Measurements from ENCODE around the gene RGP1.

RGP1 gene

DNA sequence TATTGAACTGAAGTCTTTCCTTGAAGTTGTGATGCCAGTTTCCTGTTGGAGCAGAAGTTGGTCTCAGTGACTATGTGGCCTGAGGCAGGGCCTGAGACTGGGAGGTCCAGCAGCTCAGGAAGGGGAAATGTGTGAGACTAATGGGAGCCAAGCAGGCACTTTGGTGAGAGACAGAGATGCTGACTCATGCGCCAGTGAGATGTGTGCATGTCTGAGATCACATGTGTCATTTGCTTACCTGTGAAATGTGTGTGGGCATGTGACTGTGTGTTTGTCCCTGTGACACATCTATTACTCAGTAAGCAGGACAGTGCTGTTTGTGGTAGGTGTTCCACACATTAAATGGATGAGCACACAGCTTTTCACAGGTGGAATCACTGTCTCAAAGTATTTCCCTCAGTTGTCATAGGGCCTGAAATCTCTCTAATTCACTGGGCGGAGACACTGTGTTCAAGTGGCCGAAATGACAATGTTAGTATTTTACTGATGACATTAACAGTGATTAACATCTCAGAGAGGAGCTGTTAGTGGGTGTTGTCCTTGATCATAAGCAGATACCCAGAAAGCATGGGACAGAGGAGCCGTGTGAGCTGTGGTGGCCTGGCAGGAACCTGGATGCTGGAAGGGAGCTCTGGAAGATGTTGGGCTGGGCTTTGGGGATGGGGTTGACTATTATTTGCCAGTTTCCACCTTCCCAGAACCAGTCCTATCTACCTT lies 49.7 kb downstream of the RGP1 start:
- no peak overlapping the region for H3K4me3 ChIP-seq (ENCODE audit: low read depth, low read length)
- TF ChIP-seq CTCF (IDR thresholded peaks at IDR 0.05; ENCODE audit: control insufficient read depth, extremely low read depth, insufficient read depth) = no peak
- DNase-seq (ENCODE audit: low read depth) = no peak

DNA sequence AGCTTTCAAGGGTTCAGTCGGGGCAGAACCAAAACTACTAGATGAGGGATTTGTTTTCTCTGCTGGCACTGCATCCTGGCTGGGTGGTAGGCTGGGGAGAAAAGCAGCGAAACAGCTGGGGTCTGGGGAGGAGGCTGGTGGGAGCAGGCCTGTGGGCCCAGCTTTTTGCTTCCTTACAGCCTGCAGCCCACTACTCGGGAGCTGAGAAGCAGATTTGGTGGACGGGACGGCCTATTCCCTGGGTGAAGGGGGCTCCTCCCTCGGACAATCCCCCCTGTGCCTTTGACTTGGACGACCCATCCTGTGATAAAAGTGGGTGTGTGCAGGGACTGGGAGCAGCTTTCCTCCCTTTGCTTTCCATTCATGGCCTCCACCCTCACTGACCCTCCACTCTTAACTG lies 51.4 kb downstream of the RGP1 start:
- TF ChIP-seq CTCF (IDR thresholded peaks at IDR 0.05; ENCODE audit: control insufficient read depth, extremely low read depth, insufficient read depth) = no peak
- no peak overlapping the region for H3K4me3 ChIP-seq (ENCODE audit: low read depth, low read length)
- DNase-seq (ENCODE audit: low read depth) = no peak

DNA sequence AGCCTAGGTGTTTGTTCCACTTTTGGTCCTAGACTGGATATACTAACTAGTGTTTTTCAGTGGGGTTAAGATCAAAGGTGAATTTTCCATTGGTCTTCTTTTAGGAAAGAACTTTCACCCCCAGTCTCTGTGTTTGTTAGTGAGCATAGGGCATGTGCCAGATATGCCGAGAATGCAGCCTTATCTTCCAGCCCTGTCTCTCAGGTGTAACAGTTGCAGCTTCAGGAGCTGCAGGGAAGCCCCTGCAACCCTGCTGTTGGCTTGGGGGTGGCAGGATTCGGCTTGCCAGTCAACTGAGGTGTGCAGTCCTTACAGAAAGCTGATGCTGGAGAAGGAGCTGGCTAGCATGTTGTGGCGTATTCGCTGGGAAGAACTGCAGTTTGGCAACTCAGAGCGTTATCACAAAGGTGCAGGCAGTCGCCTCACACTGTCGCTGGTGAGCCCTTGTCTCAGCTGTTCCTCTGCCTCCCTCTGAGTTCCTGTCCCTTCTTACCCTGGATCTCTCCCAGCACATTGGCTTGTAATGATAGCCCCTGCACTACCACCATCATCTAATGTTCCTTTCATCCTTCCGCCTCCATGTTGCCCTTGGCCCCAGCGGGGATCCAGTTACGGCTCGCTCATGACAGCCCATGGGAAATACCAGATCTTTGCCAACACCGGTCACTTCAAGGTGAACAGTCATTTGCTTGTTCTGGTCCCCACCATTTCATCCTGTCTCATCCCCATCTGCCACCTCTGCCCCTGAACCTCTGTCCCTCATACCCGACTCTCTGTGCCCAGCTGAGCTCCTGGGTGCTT lies 52.4 kb downstream of the RGP1 start:
- no peak overlapping the region for H3K4me3 ChIP-seq (ENCODE audit: low read depth, low read length)
- no peak for TF ChIP-seq CTCF (IDR thresholded peaks at IDR 0.05; ENCODE audit: control insufficient read depth, extremely low read depth, insufficient read depth)
- DNase-seq (ENCODE audit: low read depth) = no peak

- DNase-seq (ENCODE audit: low read depth) = no peak
- no peak overlapping the region for H3K4me3 ChIP-seq (ENCODE audit: low read depth, low read length)
- no peak for TF ChIP-seq CTCF (IDR thresholded peaks at IDR 0.05; ENCODE audit: control insufficient read depth, extremely low read depth, insufficient read depth)
Measured at GRCh38 chr9:35806101-35806500, 57.0 kb downstream of the RGP1 start.

Measured in LNCaP clone FGC (cell line).